IPS-NIHi11 (cell line): ENCODE data around the gene TOR1A.
"Not testable (repeated sequence)": the region's sequence is repeated elsewhere in the genome, so short reads cannot be mapped to it uniquely, and the experiment has no call there.

ENCODE experiments used
- DNase-seq: peaks from one replicate; pipeline ENCODE4 v3.0.0; 2012; ENCODE audit warnings: mixed read lengths, low spot score

Gene TOR1A

GRCh38 chr9:129816501-129817435, 7.2 kb downstream of the TOR1A start:
- DNase-seq: no peak

DNA sequence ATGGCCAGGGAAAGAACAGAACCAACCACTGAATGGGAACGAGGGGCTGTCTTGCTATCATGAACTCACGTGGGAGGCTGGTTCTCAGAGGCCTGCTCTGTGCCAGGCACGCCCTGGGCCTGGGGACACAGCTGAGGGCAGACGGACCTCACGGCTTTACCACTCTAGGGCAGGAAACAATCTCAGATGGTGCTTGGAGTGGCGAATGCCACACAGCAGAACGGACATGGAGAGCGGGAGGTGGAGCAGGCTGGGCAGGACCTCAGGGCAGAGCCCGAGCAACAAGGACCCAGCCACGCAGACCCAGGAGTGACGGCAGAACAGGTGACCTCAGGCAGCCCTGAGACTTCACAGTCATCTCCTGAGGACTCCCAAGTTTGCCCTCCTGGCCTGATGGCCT, 8.7 kb downstream of the TOR1A start:
- DNase-seq: no peak

GRCh38 chr9:129814432-129815223, 9.3 kb downstream of the TOR1A start:
- no peak for DNase-seq

- no peak for DNase-seq
Observed at GRCh38 chr9:129813661-129814060, 10.3 kb downstream of the TOR1A start.

- DNase-seq: no peak
Observed at GRCh38 chr9:129812385-129812784, 11.6 kb downstream of the TOR1A start.

DNA sequence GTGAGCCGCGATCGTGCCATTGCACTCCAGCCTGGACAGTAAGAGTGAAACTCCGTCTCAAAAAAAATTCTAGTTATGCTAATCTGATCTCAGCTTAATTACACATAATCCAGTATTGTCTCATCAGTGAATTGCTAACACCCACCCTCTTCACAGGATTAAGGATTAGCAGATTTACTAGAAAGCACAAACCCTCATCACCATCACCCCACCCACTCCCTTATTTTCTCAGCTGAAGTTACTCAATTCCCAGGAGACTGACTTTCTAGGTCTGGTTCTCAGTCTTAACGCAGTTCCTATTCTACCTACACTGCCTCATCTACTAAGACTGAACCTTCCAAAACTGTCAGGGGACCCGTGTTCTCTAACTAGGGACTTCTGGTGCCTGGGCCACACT, 12.0 kb downstream of the TOR1A start:
- DNase-seq: no peak

GRCh38 chr9:129810788-129811187, 13.1 kb downstream of the TOR1A start:
- no peak for DNase-seq

DNA sequence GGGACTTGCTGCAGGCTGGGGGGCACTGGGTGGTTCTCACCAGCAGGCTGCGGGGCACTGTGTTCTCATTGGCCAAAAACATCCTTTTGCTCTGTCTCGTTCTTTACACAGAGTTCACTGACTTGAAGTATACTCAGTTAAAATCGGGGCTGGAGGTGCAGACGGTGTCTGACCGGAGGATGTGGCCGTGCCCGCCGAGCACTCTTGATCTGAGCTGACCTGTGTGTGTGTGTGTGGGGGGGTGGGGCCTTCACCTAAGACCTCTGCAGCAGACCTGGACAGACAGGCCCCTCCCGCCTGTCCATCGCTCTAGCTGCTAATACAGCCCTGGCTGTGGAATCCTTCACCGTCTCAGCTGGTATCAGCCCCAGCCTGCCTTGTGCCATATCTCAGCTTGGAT, 13.8 kb downstream of the TOR1A start:
- DNase-seq: no peak

DNA sequence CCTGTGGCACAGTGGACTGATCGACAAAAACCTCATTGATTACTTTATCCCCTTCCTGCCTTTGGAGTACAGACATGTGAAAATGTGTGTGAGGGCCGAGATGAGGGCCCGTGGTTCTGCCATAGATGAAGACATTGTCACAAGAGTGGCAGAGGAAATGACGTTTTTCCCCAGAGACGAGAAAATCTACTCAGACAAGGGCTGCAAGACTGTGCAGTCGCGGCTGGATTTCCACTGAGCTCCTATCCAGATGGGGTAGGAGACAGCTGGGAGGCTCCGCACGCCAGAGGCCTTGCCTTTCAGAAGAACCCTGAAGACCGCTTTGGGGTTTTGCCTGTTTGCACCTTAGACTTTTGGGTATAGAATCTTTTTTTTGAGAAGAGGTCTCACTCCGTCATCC, 14.6 kb downstream of the TOR1A start:
- no peak for DNase-seq

GRCh38 chr9:129806061-129806460, 17.9 kb downstream of the TOR1A start:
- DNase-seq: no peak

DNA sequence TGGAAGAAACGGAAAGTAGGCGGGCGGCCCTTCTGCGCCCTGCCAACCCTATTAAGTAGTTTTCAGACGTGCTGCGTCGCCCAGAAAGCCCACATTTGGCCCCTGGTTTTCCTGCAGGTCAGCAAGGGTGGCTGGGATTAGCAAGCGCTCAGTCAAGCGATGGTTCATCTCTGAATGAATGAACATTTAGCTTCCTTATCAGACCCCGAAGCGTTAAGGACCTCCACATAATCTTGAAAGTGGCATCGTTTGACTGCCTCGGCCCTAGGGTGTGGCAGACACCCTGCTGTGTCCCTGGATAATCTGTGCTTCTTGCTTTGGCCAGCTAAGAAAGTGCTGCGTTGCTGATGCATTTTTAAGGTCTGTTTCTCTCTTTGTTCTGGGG, 20.3 kb downstream of the TOR1A start:
- DNase-seq: no peak

GRCh38 chr9:129802833-129803675, 20.9 kb downstream of the TOR1A start, which contains the start of gene TOR1B:
TSS of gene TOR1B (plus strand) at chr9:129803184. CDS start at chr9:129803213, 29 bp downstream.
- peak; percentile 94 for DNase-seq

DNA sequence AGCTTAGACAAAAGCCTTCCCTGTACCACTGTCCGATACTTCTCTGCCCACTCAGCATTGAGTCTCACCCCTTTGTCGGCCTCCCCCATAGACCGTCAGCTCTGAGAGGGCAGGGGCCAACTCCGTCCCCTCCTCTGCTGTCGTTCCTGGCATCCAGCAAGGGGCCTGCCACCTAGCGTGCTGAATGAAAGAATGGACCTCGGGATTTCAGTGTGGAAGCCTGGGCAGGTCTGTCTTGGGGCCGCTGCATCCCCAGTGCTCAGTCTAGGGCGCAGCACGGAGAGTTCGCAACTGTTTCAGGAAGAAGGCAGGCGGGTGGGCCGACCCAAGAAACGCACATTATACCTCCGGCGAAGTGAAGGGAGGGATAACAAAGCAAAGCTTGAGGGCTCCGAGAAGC, 22.4 kb downstream of the TOR1A start:
- no peak for DNase-seq

DNA sequence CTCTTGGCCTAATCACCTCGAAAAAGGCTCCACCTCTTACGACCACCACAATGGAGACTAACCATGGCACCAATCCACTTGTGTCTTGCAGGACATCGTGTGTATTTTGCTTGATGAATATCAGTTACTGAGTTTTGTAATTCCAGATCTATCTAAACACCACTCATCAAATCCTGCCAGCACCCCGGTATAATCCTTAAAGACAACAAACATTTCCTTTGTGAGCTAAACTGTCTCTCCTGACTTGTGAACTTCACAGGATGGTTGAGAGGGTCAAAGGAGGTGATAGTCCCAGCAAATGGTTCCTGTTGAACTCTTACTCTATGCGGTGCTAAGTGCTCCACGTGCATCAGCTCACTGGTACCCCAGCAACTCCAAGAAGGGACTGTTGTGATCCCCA, 25.0 kb downstream of the TOR1A start:
- DNase-seq: no peak

GRCh38 chr9:129796029-129796428, 27.9 kb downstream of the TOR1A start:
- not testable (repeated sequence) for DNase-seq

DNA sequence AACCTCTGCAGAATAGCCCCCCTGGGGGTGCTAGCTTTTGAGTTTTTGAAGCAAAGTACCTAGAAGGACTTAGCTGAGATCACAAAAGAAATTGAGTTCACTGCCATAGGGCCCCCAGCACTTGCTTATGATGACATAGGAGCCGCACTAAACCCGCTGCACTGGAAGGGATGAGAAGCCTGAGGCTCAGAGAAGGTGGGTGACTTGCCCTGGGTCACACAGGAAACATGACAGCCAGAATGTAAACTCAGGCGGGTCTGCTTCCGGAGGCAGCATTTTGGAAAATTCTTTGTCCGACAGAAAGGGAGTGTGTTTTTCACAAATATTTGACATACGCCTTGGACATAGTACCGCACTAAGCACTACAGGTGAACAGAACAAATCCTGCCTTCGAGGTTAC, 29.4 kb downstream of the TOR1A start:
- no peak for DNase-seq

DNA sequence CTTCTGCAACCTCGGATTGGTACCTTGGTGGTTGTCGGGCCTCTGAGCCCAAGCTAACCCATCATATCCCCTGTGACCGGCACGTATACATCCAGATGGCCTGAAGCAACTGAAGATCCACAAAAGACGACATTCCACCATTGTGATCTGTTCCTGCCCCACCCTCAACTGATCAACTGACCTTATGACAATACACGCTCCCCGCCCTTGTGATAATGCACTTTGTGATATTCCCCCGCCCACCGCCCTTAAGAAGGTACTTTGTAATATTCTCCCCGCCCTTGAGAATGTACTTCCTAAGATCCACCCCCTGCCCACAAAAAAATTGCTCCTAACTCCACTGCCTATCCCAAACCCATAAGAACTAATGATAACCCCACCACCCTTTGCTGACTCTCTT, 37.5 kb downstream of the TOR1A start:
- DNase-seq: no peak

- DNase-seq: no peak
Observed at GRCh38 chr9:129785866-129786265, 38.1 kb downstream of the TOR1A start.

GRCh38 chr9:129784970-129785369, 39.0 kb downstream of the TOR1A start:
- not testable (repeated sequence) for DNase-seq

DNA sequence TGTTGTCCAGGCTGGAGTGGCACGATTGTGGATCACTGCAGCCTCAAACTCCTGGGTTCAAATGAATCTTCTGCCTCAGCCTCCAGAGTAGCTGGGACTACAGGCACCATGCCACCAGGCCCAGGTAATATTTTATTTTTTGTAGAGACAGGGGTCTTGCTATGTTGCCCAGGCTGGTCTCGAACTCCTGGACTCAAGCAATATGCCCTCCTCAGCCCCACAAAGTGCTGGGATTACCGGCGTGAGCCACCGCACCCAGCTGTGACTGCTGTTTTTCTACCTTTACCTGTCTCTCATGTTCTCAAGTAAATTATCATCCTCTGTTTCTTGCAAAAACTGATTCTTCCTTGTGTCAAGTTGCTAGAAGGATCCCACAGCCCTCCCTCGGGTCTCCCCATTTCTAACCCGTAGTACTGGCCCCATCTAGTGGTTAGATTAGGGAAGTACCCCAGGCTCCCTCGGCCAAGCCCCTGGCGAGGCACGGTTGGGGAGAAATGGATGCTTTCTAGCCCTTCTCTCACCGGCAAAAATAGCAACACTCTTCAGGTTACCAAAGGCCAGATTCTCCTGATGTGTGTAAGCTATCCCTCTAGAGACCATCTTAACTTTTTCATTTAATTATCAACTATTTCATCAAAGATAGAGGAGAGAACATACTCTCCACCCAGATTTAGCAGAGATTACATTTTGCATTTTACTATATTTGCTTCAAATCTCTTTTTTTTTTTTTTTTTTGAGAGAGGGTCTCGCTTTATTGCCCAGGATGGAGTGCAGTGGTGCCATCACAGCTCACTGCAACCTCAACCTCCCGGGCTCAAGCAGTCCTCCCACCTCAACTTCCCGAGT, 40.2 kb downstream of the TOR1A start:
- DNase-seq: peak; percentile 91

GRCh38 chr9:129781981-129782380, 42.0 kb downstream of the TOR1A start:
- DNase-seq: no peak
